Daoy (cell line): ENCODE measurements around the gene KPNA1. TPM values are rescaled to one million over a fixed set of nuclear protein-coding genes. Genes with fewer than 3 reads are reported as not detected.

Experiments
- DNase-seq: peaks from one replicate; pipeline ENCODE4 v3.0.0-alpha.2; 2015; ENCODE audit warnings: low read depth
- total RNA-seq: library from RNA; depleted of rRNA; stranded (reverse); fragments of >200 nt; shearing (Covaris generic); gene quantifications from 2 replicates; pipeline ENCODE4 v1.2.3, GENCODE V29; 2014; rRNA removed

The KPNA1 gene
- 21.5 and 32.1 TPM in 2 replicates for total RNA-seq

- peak; percentile 95 for DNase-seq
These were observed at the start of gene KPNA1 for GRCh38 chr3:122514123-122515019. KPNA1 (minus strand) TSS chr3:122514939; CDS start chr3:122496565, 18,374 bp downstream.

- DNase-seq = peak; percentile 92
These were observed 49.6 kb upstream of the KPNA1 start, which contains the start of the genes DTX3L and PARP9 for GRCh38 chr3:122564155-122564912. DTX3L (plus strand) TSS chr3:122564338; CDS start chr3:122564427, 89 bp downstream. PARP9 (minus strand) TSS chr3:122564300; CDS start chr3:122559620, 4,680 bp downstream.

GRCh38 chr3:122563717-122564025 is 48.9 kb upstream of the KPNA1 start:
- DNase-seq = peak; percentile 25

DNA sequence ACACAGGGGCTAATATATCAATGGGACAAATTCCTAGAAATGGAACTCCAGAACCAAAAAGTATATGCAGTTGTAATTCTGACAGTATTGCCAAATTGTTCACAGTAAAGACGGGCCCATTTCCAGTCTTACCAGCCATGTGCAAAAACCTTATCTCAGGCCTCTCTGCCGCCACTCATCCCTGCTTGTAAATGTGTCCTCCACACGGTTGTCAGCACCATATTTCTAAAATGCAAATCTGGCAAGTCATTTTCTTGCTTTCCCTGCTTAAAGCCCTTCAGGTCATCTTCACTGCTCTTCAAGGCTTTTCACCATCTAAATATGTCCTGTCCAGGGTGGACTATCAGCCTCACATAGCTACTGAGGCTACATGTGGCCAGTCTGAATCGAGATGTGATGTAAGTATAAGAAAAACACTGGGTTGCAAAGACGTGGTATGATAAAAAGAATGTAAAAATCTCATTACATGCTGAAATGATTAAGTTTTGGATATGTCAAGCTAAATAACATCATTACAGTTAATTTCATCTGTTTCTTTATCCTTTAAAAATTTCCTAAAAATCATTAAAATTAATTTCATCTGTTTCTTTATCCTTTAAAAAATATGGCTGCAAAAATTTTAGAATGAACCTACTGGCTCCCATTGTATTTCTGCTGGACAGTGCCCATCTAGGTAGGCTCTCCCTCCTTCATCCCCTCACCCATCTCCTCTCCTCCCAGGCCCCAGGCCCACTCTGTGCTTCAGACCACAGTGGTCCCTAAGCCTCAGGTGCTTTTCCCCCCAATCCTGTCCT is 48.4 kb upstream of the KPNA1 start:
- no peak for DNase-seq

- peak; percentile 39 for DNase-seq
These were observed 45.9 kb upstream of the KPNA1 start for GRCh38 chr3:122560680-122561079.

DNA sequence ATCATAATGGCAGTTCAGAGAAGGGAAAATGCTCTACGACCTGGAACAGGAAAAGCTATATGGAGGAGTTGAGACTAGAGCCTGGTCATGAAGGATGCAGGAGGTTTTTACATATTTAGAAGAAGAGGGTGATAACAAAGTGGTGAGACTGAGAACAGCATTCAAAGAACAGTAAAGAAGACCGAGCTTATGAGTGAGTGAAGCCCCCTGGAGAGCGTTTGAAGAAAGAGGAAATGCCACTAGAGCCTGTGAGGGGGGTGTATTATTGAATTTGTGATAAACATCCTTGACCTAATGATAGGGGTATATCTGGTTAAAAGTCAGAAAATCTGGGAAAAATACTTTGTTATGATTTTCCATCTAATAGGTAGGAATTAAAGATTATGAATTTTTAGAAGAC is 45.2 kb upstream of the KPNA1 start:
- no peak for DNase-seq

DNA sequence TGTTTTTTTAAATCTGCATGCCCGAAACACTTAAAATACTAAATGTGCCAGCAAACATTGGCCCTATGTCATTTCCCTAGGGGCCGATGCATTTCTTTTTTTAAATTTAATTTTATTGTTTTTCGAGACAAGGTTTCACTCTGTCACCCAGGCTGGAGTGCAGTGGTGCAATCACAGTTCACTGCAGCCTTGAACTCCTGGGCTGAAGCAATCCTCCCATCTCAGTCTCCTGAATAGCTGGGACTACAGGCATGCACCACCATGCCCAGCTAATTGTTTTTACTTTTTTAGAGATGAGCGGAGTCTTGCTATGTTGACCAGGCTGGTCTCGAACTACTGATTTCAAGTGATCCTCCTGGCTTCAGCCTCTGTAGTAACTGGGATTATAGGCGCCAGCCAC is 43.9 kb upstream of the KPNA1 start:
- DNase-seq = no peak

- DNase-seq = no peak
These were observed 42.6 kb upstream of the KPNA1 start for GRCh38 chr3:122557356-122557755.

DNA sequence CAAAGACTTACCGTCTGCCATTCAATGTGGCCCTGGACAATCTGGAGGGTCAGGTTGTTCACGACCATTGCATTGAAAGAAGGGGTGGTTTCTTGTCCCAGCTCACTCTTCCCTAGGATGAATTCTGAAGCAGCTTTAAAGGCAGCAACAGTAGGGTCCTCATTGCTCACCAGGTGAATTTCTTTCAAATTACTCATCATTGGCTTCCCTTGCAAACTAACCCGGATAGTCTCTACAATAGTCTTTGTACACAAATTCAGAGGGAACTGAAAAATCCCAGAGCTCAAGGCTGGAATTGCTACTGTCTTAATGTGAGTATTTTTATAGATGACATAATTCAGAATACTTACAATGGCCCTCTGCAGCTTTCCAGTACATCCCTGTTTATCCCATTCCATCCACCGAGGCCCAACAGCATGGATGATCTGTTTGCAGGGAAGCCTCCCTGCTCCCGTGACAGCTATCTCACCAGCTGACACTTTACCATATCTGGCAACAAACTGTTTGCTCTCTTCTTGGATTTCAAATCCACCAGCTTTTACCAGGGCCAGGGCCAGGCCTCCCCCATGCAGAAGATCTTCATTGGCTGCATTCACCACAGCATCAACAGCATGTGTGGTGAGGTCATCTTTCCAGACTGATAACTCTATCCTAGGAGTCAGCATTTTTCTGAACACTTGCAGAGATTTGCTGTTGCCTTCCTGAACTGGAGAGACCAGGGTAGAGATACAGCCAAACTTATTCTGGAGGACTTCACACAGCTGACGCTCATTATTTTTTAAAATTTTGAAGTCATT is 40.7 kb upstream of the KPNA1 start:
- DNase-seq = no peak

- no peak for DNase-seq
These were observed 38.4 kb upstream of the KPNA1 start for GRCh38 chr3:122553171-122553570.

- no peak for DNase-seq
These were observed 33.9 kb upstream of the KPNA1 start for GRCh38 chr3:122548619-122549018.

DNA sequence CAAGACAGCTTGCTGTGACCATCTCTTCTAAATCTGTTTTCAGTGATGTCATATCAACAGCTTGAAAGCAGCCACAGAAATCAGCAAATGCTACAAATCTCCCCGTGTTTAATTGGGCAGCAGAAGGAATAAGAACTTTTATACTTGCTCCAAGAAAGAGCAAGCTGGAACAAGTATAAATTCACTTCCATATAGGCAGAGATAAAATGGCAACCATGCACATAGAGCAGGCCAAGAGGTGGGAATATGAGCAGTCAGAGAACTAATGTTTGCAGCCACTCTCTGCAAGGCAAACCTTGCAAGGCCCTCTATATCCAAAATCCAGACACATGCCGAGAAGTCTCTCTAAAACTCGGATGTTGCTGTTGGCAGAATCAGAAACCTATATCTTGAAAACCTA is 33.3 kb upstream of the KPNA1 start:
- no peak for DNase-seq

GRCh38 chr3:122546151-122546550 is 31.4 kb upstream of the KPNA1 start:
- no peak for DNase-seq

DNA sequence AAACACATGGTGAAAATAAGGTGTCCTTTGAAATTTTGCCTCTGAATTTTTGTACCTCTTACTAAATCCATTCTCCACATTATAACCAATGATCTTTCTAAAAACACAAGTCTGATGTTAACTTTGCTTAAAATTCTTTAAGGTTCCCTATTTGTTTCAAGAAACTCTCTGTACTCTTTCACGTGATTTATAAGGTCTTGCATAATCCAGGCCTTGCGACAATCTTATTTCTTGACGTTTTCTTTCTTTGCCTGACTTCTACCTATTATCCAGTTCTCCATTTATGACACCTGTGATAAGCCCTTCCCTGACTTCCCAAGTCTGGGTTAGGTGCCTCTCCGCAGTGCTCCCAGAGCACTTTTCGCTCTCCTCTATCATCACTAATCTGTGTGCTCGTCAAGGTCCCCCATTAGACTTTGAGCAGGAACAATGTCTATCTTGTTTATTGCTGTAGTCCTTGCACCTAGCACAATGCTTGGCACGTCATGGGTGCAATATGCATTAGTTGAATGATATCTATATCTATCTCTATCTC is 24.3 kb upstream of the KPNA1 start:
- DNase-seq = no peak

- DNase-seq = no peak
These were observed 21.9 kb upstream of the KPNA1 start for GRCh38 chr3:122536632-122537001.

DNA sequence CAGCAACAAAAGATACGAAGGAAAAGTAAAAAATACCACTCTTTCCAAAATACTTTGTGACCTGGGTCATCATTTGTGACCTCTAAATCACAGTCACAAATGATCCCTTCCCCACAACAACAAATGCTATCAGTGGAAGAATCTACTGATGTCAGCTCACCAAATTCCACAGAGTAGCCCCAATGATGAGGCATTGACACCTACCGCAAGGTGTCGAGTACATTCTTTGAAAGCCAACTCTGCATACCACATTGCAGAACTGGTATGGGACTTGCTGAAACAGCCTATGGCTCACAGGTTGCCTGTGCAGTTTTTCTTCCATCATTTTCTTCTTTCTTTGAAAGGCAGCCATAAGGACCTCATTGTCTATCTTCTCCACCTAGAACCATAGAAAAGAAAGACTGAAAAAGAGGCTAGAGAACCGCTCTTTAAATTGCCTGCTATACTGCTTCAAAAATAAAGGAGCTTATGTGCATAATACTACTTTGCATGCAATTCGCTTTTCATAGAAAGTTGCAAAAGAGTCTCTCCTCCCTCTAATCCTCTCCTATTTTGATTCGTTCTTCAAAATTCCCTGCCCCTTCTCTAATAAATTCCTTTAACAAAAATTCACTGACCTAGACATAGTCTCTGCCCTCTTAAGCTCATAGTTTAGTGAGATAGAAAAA is 21.4 kb upstream of the KPNA1 start:
- DNase-seq = no peak

DNA sequence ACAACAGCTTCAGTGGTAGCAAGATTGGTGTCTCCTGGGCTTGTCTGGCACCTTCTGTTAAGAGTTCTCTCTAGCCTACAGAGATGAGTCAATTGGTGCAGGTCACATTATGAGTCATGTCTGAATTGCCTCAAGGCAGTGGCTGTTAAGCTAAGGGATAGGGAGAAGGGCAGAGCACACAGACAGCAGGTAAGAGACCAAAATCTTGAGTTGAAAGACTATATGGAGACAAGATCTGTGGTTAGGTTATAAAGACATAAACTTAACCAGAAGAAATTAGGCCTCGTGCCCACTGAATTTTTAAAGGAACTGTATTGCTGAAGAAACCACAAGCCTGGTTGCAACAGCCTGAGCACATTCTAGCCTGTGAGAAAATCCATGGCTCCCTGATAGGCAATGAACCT is 19.2 kb upstream of the KPNA1 start:
- peak; percentile 89 for DNase-seq

DNA sequence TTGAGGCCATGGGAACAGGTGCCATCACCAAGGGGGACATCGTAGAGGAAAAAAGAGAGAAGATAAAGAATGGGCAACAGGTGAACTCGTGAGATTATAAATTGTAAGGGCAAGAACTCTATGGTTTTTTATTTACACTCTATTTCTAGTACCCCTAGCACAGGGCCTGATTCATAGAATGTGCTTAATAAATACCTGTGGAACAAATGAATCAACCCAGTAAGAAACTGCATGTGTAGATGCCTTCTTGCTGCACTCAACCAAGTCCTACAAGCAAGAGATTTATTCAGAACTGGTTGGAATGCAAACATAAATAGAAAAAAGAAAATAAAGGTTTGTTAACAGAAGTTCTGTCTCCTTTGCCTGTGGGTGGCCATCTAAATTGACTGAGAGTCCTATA is 18.7 kb upstream of the KPNA1 start:
- no peak for DNase-seq

- no peak for DNase-seq
These were observed 15.4 kb upstream of the KPNA1 start for GRCh38 chr3:122530164-122530563.

DNA sequence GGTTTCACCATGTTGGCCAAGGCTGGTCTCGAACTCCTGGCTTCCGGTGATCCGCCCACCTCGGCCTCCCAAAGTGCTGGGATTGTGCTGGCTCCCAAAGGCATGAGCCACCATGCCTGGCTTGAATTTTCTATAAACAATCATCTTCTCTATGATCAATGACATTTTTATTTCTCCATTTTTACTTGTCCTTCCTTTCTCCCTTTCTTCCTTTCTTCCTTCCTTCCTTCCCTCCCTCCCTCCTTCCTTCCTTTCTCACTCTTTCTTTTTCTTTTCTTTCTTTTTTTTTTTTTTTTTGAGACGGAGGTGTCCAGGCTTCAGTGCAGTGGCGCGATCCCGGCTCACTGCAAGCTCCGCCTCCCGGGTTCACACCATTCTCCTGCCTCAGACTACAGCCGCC is 8.6 kb upstream of the KPNA1 start:
- no peak for DNase-seq
